Measurements from ENCODE around the gene TET3.

Gene TET3

GRCh38 chr2:73942664-73943063, 42.0 kb upstream of the TET3 start:
- TF ChIP-seq CTCF (IDR thresholded peaks at IDR 0.05; ENCODE audit: low read depth, low read length, missing control alignments): no peak
- no peak for DNase-seq (ENCODE audit: low read depth)
- H3K4me3 ChIP-seq (ENCODE audit: low read depth, low read length): no peak overlapping the region
- in situ Hi-C loops (cut with HindIII; ENCODE audit: low sequenced_read_pairs): no loop called here

- H3K4me3 ChIP-seq (ENCODE audit: low read depth, low read length): no peak overlapping the region
- no peak for TF ChIP-seq CTCF (IDR thresholded peaks at IDR 0.05; ENCODE audit: low read depth, low read length, missing control alignments)
- no peak for DNase-seq (ENCODE audit: low read depth)
- in situ Hi-C loops (cut with HindIII; ENCODE audit: low sequenced_read_pairs): no loop called here
Observed at GRCh38 chr2:73944714-73945113, 40.0 kb upstream of the TET3 start.

GRCh38 chr2:73946215-73946614, 38.5 kb upstream of the TET3 start:
- no peak overlapping the region for H3K4me3 ChIP-seq (ENCODE audit: low read depth, low read length)
- DNase-seq (ENCODE audit: low read depth): no peak
- TF ChIP-seq CTCF (IDR thresholded peaks at IDR 0.05; ENCODE audit: low read depth, low read length, missing control alignments): no peak
- in situ Hi-C loops (cut with HindIII; ENCODE audit: low sequenced_read_pairs): no loop called here

- no peak for TF ChIP-seq CTCF (IDR thresholded peaks at IDR 0.05; ENCODE audit: low read depth, low read length, missing control alignments)
- in situ Hi-C loops (cut with HindIII; ENCODE audit: low sequenced_read_pairs): no loop called here
- DNase-seq (ENCODE audit: low read depth): no peak
- H3K4me3 ChIP-seq (ENCODE audit: low read depth, low read length): no peak overlapping the region
Observed at GRCh38 chr2:73946666-73947065, 38.0 kb upstream of the TET3 start.

GRCh38 chr2:73947412-73948018, 37.2 kb upstream of the TET3 start:
- TF ChIP-seq CTCF (IDR thresholded peaks at IDR 0.05; ENCODE audit: low read depth, low read length, missing control alignments): no peak
- no peak for DNase-seq (ENCODE audit: low read depth)
- H3K4me3 ChIP-seq (ENCODE audit: low read depth, low read length): no peak overlapping the region
- in situ Hi-C loops (cut with HindIII; ENCODE audit: low sequenced_read_pairs): no loop called here

GRCh38 chr2:73949802-73950201, 34.9 kb upstream of the TET3 start:
- H3K4me3 ChIP-seq (ENCODE audit: low read depth, low read length): no peak overlapping the region
- no peak for TF ChIP-seq CTCF (IDR thresholded peaks at IDR 0.05; ENCODE audit: low read depth, low read length, missing control alignments)
- no peak for DNase-seq (ENCODE audit: low read depth)
- in situ Hi-C loops (cut with HindIII; ENCODE audit: low sequenced_read_pairs): no loop called here
